Gastrocnemius medialis (tissue), 4 donors: Measurements from ENCODE around the gene CCDC91.

Experiments
- POLR2A ChIP-seq, 2 donors: fragments of 450-650 bp; IDR thresholded peaks; one replicate each; pipeline ENCODE4 v1.6.1; 2017; ENCODE audit warnings: antibody characterized with exemption in 2 of 2, mild to moderate bottlenecking in 2 of 2, moderate library complexity in 2 of 2
- TF ChIP-seq, protein P1 (sequence below), 5 experiments: fragments of 450-650 bp in 3 of 5; fragments of 200-600 bp in 2 of 5; sonication (generic) in 2 of 5; IDR thresholded peaks in 4 of 5; conservative IDR thresholded peaks in 1 of 5; 1 replicate in 4 of 5; 2 replicates in 1 of 5; pipeline ENCODE4 v1.5.1; 2016 to 2019; ENCODE audit warnings: antibody characterized with exemption in 5 of 5, mild to moderate bottlenecking in 3 of 5, moderate library complexity in 3 of 5

GRCh38 chr12:28172434-28173030 lies 17.7 kb upstream of the CCDC91 start:
- TF ChIP-seq, protein P1, sequence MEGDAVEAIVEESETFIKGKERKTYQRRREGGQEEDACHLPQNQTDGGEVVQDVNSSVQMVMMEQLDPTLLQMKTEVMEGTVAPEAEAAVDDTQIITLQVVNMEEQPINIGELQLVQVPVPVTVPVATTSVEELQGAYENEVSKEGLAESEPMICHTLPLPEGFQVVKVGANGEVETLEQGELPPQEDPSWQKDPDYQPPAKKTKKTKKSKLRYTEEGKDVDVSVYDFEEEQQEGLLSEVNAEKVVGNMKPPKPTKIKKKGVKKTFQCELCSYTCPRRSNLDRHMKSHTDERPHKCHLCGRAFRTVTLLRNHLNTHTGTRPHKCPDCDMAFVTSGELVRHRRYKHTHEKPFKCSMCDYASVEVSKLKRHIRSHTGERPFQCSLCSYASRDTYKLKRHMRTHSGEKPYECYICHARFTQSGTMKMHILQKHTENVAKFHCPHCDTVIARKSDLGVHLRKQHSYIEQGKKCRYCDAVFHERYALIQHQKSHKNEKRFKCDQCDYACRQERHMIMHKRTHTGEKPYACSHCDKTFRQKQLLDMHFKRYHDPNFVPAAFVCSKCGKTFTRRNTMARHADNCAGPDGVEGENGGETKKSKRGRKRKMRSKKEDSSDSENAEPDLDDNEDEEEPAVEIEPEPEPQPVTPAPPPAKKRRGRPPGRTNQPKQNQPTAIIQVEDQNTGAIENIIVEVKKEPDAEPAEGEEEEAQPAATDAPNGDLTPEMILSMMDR (IDR thresholded peaks at IDR 0.05 in 4 of 5, conservative IDR thresholded peaks at IDR 0.05 in 1 of 5) = peak in 1 of 5 experiments; percentile 30
- no peak for TF ChIP-seq POLR2A (IDR thresholded peaks at IDR 0.05)
